ENCODE data around the gene FNIP2. TPM values are rescaled to one million over a fixed set of nuclear protein-coding genes. Genes with fewer than 3 reads are reported as not detected.
A peak's percentile ranks its signal among the peaks of the same experiment; 100 is the strongest.

FNIP2 gene
- total RNA-seq, 1 donor from 2014 or later = 63.0 TPM

DNA sequence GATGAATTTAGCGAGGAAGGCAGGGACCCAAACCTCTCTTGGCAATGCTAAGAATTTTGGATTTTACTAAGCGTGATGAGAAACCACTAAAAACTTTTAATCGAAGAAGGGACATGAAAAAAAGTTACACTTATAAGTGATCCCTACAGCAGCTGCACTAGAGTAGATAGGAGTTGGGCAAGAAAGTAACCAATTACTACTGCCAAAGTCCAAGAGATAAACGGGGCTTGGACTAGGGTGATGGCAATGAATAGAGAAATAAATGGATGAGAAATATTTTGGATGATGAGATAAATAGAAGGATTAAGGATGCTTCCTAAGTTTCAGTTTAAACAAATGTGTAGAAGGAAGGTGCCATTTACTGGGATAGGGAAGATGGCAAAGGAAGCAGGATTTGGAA lies 6.3 kb upstream of the FNIP2 start:
- no peak for DNase-seq (ENCODE audit: low spot score)

DNA sequence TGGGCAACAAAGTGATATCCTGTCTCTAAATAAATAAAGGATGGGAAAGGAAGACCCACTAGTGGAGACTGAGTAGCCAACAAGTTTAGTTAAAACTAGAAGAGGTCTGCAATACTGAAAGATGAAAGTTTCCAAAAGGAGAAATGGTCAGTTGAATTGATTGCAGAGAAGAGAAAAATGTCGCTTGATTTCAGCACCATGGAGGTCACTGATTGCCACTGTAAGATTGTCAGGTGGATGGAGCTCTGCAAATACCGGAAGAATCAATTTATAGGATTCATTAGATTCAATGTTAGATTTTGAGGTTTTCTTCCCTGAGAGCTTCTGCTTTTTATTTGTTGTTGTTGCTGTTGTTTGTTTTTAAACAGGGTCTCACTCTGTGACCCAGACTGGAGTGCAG lies 5.4 kb upstream of the FNIP2 start:
- no peak for DNase-seq (ENCODE audit: low spot score)

DNA sequence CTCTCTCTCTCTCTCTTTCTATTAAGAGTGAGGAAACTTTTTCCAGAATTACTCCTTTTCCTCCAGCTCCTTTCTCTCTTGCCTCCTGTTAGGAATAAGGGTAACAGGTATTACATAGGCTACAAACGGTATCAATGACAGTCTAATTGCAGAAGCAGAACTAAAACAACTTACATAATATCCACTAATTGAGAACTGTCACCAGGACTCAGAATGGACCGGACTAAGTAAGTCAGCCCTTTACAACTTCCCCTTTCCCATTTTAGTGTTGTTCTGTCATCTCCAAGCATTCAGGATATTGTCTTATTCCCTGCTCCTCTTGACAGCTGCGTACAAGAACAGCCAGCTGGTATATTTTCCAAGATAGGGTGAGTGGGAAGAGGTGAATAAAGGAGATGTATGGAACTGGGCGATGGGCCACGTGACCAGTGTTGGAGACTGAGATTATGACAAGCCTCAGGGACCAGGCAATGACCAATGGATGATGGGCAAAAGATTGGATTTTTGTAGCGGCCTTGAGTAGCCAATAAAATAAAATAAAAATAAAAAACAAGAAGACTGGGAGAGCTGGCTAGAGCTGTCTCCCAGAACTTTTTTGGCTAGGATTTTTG lies 2.3 kb upstream of the FNIP2 start:
- DNase-seq (ENCODE audit: low spot score) = no peak

DNA sequence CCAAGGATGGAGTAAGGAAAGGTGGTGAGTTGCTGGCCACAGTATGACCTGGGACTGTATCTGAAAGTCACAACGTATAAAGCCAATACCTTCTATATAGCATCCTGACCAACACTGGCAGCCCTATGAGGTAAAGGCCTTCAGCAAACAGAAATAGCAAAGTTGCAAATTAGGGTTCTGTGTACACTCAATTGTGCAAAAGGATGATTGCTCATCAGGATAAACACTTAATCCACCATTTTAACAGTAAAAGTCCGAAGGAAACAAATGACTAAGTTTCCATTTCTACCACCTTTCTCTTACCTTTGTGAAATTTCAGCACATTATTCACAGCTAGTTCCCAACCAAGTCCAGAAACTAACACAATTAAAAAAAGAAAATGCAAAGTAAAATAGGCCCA lies 1.4 kb upstream of the FNIP2 start:
- DNase-seq (ENCODE audit: low spot score) = no peak

DNA sequence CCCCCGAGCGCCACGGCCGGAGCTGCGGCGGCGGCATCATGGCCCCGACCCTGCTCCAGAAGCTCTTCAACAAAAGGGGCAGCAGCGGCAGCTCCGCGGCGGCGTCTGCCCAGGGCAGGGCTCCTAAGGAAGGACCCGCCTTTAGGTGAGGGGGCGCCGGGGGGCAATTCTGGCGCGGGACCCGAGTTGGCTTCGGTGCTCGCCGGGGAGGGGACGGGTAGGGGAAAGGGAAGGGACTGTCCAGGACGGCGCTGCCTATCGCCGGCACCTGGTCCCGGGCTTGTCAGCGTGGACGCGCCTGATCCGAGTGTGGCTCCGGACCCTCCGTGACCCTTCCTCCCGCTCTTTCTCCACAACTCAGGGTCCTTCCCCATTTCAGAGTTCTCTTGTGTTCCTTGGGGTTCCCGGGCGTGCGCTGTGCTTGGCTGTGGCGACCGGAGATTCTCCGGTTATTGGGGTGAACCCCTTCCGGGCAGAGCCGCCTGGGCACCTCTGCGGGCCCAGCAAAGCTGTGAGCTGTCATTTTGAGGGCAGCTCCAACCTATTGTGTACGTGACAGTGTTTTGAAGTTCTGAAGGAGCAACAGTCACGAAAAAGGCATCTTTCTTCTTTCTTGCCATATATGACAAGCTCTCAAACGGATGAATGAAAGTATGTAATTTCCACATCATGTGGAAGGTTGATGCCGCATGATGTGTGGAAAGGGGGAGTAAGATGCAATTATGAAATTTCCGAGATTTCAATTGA lies 522 bp downstream of the FNIP2 start:
- peak; percentile 28 for DNase-seq (ENCODE audit: low spot score)

DNA sequence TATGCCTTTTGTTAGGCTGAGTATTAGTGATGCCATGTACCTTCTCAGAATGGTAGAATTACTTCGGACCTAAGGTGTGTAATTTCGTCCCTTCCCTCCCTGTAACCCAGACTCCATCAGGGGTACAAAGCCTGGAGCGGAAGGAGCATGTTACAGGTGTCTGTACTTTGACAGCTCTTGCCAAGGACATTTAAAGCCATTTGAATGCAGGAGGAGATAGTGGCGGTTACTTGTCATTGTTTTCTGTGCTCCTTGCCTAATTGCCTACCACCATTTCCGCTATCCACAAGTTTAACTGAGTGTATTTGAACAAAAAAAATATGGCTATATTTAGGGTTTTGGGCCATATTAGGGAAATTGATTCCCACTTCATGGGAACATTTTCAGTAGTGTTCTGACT lies 1.8 kb downstream of the FNIP2 start:
- DNase-seq (ENCODE audit: low spot score) = no peak

DNA sequence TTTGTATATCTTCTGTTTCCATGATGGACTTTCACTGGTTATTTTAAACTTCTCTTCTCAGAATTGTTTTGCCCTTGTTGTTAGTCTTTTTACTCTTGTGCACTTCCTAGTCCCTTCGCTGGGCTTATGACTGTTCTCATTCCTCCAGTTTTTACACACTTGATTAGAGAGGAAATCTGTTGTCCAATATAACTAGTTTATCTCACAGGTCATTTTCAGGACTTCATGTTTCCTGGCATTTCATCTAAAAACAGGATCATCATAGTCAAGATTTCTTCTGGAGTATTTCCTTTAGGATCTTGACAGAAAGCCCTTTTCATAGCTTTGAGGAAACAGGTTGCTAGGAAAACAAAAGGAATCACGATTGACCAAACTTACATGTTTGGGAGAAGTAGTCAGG lies 3.0 kb downstream of the FNIP2 start:
- no peak for DNase-seq (ENCODE audit: low spot score)

DNA sequence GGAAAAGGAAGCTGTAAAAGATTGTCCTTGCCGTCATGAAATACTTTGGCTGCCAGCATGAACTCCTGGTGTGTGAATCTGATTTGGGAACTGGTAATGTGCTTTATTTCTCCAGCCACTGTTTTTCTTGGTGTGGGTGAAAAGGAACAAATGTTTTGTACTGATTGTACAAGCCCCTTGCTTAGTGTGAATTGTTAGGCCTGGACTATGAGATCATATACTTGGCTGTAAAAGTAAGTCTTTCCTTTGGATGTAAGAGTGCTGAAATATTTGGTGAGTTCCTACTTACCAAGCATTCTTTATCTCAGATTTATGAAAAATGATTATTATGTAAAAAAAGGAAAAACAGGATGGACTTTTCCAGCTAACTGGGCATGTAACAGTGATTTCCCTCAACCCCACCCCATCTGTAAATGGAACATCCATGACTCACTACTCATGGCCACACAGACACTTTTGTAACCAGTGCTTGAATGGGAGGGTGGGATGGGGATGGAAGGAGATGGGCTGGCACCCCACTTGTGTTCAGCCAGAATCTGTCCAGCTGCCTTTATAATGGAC lies 6.3 kb downstream of the FNIP2 start:
- no peak for DNase-seq (ENCODE audit: low spot score)

DNA sequence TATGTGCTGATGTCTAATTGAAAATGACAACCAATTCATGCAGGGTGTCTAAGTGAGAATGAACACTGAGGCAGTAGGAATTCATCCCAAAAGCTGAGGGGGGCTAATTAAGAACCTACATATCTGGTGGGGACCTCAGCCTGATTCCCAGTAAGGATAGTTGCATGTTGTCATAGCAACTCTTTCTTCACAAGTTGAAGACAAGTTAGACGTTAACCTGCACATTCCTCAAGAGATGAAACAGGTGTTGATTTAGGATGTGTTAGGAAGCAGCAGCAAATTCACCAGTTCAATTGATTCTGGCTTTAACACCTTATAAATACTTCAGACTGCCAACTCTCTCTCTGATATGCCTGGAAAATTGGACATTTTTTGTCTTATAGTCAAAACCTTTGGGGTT lies 7.3 kb downstream of the FNIP2 start:
- DNase-seq (ENCODE audit: low spot score) = no peak

DNA sequence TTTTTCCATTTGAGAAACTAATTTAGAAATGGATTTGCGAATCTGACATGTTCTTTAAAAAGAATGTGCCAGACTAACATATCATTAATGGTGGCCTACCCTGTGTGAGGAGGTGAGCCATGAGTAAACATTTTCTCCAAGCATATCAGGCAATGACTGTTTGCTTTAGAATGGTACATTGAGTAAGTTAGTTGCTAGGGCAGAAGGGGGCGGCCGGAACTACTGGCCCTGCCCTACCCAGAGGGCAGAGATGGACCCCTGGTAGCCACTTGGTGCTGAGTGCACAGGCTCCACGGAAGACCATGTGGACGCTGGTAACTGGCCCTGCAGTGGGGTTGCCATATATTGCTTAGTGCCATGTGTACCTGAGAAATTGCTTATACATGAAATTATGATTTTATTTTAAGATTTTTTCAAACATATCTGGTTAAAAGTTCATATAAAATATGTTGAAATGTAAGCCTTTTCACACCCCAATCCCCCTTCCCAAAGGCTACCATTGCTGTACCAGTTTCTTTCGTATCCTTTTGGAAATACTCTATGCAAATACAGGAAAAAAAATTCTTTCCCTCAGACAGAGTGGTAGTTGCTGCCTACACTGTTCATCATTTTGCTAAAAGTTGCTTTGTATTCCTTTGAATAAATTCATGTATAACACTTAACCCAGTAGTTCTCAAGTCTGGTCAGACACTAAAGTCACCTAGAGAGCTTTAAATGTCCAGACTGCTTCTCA lies 8.8 kb downstream of the FNIP2 start:
- DNase-seq (ENCODE audit: low spot score) = no peak

DNA sequence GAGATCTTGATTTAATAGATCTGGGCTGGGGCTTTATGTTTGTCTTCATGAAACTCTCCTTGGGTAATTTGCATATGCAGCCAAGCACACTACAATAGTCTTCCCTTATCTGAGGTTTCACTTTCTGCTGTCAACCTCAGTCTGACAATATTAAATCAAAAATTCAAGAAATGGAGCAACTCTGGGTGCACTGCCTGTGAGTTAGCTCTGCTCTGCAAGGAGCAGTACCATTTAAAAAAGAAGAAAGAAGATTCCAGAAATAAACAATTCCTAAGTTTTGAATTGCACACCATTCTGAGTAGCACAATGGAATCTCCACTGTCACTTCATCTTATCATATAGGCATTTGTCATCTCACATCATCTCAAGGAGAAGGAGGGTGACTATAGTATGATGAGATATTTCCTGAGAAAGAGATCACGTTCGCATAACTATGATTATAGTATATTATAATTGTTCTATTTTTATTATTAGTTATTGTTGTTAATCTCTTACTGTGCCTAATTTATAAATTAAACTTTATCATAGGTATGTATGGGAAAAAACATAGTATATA lies 9.4 kb downstream of the FNIP2 start:
- no peak for DNase-seq (ENCODE audit: low spot score)

DNA sequence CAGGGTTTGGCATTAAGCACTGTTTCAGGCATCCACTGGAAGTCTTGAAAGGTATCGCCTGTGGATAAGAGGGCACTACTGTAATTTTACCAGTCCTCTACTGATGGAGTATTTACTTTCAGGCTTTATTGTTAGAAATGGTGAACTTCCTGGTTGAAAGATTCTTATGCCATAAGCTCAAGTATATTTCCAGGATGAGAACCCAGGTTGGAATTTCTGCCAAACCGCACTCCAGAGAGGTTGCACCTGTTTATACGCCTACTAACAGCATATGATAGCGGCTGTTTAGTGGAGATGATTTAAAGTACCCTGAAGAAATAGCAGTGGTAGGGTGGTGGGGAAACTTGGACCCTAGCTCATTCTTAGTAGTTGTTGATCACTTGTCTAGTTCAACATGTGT lies 9.9 kb downstream of the FNIP2 start:
- peak; percentile 44 for DNase-seq (ENCODE audit: low spot score)

DNA sequence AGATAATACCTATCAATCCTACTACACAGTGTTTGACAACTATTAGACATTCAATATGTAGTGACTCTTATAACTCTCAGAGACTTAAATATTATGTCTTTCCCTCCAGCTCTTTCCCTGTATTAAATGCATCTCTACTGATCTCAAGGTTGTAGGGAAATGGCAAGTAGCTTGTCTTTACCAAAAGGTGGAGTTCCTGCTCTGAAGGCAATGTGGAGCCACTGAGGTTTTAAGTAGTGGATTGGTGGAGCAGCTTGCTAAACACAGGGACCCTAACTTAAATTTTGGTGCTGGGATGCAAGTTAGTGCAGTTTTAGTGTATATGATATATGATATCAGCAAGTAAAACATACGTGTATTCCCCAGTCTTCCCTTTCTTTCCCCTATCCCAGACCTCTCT lies 13.1 kb downstream of the FNIP2 start:
- DNase-seq (ENCODE audit: low spot score) = no peak

DNA sequence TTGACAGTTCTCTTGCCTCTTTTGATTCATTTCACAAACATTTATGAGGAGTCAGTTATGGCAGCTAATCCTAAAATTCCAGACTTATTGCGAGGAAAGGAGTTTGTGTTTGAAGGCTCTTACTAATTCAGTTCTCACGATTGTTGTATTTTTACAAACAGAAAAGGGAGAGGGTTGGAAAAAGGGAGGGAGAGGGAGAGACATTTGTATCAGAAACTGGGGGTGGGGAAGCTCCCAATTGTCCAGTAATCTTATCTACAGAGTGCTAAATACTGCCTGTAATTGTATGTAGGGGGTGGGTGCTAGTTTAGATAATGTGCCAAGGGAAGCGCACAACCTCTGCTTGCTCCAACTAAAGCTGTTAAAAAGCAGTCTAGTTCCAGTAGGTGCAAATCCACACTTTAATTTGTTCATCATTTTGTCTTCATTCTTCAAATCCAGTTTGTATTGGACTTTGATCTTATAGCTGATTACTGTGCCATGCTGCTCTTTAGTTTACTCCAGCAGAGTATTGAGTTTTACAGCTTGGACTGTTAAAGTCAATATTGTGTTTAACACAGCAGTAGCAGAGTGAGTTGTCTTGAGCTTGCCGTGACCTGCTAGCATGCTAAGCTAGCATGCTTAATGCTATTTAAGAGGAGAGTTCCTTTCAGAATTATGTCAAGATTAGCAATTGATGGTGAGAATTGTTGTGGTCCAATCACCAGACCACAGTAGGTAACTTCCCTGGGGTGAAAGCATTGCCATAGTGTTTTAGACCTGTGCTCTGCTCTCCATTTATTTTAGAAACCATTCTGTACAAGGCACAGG lies 13.9 kb downstream of the FNIP2 start:
- peak; percentile 34 for DNase-seq (ENCODE audit: low spot score)

DNA sequence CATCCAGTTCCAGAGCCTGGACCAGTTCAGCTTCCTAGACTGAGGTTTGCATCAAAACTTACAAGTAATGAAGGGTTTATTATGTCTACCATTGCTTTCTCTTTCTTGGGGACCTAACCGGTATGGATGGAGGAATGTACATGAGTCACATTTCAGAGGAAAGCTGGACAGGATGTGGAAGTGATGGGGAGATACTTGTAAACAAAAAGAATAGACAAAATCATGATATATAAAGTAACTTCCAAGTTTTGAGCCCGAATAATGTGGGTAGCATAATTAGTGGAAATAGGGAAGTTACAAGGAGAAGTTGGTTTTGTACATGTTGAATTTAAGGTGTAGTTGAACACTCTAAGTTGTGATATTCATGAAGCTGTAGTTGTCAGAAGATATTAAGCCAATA lies 15.0 kb downstream of the FNIP2 start:
- no peak for DNase-seq (ENCODE audit: low spot score)

DNA sequence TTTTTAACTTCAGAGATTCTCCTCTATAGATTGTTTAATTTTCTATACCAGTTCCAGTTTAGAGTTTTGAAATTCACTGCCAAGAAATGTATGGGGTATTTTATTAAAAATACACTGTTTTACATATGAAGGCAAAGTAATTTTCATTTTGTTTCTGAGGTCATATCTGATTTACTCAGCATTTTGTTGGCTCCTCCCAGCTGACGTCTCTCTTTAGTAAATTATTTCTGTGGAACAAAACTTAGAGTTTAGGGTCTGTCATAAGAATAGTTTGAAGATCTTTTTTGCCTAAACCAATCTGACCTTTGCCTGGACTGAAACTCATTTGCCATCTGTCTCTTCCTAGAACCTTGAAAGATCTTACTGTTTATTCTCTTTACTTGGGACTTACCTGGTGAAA lies 16.9 kb downstream of the FNIP2 start:
- no peak for DNase-seq (ENCODE audit: low spot score)

DNA sequence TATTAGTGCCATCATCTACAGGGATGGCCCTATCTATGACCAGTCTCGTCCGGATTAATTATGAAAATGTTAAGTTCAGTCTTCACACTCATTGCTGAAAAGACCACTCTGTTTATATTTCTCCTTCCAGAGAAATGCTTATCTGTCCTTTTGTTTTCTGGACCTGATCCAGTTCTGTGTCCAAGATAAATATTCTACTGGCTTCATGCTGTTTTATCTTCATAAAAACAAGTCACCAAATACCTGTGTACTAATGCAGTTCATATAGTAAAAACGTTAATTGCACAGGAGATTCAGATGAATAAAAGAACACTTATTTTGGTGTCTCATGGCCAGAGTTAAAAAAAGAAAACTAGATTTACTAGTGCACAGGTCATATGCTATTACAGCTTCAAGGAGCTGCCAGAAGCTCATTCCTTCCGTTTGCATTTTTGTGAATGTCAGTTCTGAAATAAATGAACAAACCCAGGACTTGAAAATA lies 17.3 kb downstream of the FNIP2 start:
- no peak for DNase-seq (ENCODE audit: low spot score)

DNA sequence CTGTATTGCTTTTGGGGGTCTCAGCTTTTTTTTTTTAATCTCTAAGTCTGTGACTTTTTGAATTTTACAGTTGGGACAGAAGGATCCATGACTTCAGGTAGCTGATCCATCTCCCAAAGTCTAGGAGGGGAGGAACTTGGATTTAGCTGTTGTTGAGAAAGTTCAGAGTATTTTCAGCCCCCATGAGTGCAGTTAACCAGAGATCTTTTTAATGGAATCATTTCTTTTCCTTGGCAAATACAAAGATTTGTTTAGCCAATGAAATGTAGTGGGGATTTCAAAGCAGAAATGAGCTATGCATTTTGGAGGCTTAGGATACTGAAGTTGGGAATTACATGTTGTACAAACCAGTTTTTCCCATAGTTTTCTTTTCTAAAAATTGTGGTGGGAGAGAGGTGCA lies 18.1 kb downstream of the FNIP2 start:
- DNase-seq (ENCODE audit: low spot score) = no peak

DNA sequence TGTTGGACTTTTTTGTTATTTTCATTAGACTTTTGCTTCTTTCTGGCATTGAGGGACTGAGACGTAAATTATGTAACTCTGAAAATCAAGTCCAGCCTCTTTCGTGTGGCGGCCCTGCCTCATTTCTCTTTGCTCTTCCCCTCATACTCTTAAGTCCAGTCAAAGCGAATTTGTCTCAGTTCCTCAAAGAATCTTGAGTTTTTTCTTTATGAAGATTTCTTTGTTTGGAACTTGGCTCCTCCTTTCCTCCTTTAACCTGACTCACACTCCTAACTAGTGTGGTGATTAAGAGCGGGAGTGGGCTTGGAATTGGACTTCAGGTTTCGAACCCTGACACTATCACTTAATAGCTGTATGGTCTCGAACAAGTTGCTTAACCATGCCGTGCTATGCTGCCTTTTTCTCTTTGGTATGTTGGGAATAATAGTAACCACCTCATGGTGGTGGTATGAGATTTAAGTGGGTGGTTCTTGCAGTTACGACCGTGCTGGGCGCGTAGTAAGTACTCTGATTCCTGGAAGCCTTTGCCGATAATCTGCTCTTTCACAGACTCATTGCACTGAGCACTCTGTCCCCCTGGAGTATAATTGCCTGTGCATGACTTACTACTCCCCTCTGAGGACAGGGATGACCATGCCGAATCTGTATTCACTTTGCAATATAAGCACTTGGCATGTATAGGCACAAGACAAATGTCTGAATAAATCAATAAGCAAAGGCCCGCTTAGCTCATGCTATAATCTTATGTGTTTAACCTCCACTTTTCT lies 19.1 kb downstream of the FNIP2 start:
- no peak for DNase-seq (ENCODE audit: low spot score)

DNA sequence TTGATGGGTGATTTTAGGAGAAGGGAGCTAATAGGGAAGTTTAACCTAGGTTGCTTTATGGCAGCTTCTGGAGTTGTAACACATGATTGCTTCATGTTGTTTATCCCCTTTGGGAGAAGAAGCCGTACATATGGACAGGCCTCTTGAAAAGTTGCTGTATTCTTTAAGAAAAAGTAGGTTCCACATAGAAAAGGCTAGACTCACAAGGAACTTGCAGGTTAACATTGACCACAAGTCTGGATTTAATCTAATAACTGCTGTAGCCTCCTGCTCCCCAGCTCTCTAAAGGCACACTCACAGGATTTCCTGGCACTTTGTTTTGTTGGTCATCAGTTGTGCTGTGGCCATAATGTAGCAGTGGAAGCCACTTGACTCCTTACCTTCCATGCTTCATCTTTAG lies 19.7 kb downstream of the FNIP2 start:
- DNase-seq (ENCODE audit: low spot score) = no peak

DNA sequence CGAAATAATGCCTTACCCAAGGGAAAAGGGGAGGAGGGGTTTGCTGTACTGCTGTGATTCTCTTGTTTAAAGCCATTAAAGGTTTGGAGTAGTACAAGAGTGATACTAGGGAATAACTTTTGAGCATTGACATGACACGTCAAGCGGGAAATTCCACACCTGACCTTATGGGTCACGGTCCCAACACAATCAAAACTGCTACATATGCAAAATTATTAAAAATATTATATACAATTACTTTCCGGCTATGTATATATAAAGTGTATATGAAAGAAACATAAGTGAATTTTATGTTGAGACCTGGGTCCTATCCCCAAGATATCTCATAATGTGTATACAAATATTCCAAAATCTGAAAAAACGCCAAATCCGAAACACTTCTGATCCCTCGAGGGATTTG lies 21.0 kb downstream of the FNIP2 start:
- DNase-seq (ENCODE audit: low spot score) = no peak

Measured in mucosa of gallbladder (tissue), 1 donor.